PC-3 (cell line): ENCODE measurements around the gene BAIAP2.

Source experiments
- CTCF ChIP-seq: fragments of 300-600 bp; sonication (generic); conservative IDR thresholded peaks from 2 replicates; pipeline ENCODE4 v1.5.1; 2017; ENCODE audit warnings: antibody characterized with exemption, low read depth, mild to moderate bottlenecking, low read length
- EZH2 ChIP-seq: fragments of 300-600 bp; sonication (generic); IDR thresholded peaks from one replicate; pipeline ENCODE4 v1.6.1; 2017; ENCODE audit warnings: antibody characterized with exemption, mild to moderate bottlenecking, low read length; ENCODE audit not compliant: unreplicated experiment
- EZH2phosphoT487 ChIP-seq: fragments of 300-600 bp; sonication (generic); IDR thresholded peaks from 2 replicates; pipeline ENCODE4 v1.6.1; 2018; ENCODE audit warnings: mild to moderate bottlenecking, antibody characterized with exemption, low read length, borderline replicate concordance

DNA sequence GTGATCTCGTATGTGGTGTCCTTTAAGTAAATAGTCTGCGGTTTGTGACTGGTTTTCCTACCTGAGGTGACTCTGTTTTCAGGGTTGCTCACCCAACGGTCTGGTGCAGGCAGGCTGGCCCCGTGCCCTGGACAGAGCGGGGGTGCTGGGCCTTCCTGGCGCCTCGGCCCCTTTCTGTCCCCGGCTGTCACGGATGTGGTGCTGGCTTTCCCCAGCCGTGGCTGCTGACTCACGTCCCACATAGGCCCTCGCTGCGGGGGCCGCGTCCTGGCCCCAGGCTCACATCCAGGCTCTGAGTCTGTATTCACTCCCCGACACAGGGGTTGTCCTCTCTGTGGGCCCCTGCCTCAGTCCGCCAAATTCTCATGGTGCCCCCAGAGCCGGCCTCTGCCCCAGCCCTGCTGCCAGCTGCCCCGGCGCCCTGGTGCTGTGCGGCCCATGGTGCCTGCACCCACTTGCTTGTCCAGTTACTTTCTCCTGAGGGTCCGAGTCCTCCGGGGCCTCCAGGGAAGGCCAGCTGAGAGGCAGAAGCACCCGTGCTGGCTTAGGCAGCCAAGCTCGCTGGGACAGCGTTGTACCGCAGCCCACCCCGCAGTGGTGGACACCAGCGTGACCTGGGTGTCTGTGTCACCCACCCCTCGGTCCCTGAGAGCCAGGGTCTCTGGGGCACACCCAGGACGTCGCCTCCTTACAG is 37.4 kb upstream of the BAIAP2 start:
- TF ChIP-seq CTCF (no peak), EZH2 (no peak), EZH2phosphoT487 (no peak)
